HG02588 (cell line): ENCODE measurements around the gene TTC28.

Experiments used
- ATAC-seq: cut with Tn5 transposase; IDR thresholded peaks from one replicate; pipeline ENCODE4 v1.9.1; 2021; ENCODE audit warnings: mild to moderate bottlenecking, moderate library complexity; ENCODE audit not compliant: unreplicated experiment

TTC28 gene

DNA sequence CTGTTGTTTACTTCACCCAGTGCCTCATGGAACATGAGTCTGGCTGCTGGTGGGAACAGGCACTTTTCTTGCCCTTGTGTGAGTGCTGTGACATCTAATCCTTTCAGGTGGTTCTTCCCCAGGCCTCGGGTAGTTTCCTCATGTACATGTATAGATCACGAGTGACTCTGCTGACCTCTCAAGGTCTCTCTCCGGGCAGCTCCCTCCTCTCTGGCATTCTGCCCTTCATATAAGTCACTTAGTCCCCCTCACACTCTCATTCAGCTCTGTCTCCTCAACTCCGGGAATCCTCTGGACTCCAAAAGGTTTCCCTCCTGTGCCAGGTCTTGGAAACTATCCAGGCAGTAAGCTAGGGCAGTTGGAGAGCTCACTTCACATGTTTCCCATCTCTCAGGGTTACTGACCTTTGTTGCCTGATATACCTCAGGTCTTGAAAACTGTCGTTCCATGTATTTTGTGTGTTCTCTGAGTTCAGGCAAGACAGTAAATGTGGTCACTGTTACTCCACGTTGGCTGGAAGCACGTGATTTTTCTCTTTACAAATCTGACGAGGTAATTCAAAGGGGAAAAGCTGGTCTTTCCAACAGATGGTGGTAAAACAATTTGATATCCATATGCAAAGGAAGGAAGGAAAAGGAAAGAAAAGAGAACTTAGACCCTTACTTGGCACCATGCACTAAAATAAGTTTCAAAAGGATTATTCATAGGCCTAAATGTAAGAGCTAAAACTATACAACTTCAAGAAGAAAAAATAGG, 720.1 kb downstream of the TTC28 start:
- ATAC-seq, result no peak

DNA sequence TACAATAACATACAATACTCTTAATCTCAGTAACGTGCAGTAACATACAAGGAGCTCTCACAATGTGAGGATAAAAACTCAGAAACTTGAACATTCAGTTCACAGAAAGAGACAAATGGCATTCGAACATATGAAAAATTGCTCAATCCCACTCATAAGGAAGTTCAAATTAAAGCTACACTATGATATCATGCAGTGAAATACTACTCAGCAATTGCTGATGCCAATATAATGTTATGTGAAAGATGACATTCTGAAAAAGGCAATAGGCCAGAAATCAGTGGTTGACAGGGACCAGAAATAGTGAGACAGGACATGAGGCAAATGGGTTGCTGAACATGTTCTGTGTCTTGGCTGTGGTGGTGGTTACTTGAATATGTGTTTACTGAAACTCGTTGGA, 726.9 kb downstream of the TTC28 start:
- no peak for ATAC-seq

DNA sequence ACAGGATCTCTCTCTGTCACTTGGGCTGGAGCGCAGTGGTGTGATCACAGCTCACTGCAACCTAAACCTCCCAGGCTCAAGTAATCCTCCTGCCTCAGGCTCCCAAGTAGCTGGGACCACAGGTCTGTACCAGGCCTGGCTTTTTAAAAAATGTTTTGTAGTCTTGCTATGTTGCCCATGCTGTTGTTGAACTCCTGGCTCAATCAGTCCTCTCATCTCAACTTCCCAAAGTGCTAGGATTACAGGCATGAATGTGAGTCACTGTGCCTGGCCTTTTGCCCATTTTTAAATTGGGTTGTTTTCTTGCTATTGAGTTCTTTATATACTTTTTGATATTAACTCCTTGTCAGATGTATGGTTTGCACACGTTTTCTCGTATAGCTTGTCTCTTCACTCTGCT, 727.5 kb downstream of the TTC28 start:
- no peak for ATAC-seq

DNA sequence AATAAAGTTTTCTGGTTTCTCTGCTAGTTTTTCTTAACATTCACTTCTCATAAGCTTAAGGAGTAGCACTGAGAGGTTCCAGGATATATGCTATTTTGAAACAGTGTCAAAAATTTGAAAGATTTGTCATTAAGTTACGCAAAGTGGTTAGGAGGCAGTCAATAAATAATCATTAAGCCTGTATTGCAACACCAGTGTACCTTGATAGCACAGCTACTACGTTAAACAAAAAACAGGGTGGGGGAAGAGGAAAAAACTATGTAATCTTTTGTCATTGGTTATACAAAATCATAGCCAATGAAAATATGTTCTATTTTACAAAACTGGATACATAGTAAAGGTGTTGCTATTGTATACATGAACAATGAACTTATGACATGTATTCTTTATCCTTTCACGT, 730.2 kb downstream of the TTC28 start:
- ATAC-seq, result no peak

DNA sequence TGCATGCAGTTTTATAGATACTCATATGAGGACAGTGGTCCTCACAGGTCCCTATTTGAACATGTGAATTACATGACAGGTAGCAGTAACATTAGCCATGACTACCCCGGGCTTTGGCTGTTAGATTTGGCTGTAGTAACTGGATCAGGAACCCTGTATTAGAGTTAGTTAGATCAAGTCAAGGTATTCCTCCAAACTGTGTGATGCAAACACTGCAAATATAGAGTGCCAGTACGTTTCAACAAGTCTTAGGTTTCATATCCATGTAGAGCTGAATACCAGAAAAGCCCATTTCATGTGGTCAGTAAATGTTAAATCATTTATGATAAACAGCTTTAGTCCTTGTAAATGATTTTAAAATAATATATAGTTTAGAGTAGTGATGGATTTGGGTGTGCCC, 731.1 kb downstream of the TTC28 start:
- ATAC-seq, result no peak

DNA sequence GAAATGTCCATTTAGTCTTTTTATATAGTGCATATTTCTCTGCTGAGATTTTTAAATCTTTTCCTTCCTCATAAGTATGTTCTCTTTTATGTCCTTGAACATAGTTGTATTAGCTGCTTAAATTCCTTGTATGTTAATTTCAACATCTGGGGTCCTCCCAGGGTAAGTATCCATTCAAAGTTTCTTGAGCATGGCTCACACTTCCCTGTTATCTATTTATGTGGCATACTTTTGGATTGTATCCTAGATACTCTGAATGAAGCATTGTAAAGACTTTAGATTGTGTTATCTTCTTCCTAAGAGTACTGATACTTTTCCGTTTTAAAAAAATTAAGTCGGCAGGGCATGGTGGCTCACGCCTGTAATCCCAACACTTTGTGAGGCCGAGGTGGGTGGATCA, 732.2 kb downstream of the TTC28 start:
- ATAC-seq, result no peak

DNA sequence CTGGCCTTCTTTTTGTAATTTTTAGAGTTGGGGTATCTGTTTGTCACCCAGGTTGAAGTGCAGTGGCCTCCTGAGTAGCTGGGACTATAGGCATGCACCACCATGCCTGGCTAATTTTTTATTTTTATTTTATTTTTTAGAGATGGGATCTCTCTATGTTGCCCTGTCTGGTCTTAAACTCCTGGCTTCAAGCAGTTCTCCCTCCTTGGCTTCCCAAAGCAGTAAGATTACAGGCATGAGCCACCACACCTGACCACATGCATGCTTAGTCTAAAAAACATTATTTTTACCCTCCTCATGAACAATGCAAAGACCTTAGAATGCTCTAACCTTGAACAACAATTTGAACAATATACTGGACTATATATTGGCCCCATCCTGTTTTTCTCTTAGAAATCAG, 738.5 kb downstream of the TTC28 start:
- ATAC-seq, result no peak

DNA sequence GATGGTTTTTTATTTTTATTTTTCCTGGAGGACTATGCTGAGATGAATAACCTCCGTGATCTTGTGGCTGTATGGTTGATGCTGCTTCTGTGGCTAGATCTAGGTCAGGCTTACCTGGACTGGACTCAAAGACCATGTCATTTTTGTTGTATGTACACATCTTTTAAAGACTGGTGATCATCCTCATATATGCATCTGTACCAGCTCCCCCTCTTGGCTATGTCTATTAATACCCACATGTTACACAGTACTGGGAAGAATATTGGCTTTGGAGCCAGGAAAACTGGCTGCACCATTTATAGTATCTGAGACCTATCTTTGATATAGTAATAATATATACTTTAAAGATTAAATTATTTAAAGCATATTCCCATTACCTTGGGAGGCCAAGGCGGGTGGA, 742.2 kb downstream of the TTC28 start:
- ATAC-seq, result no peak

DNA sequence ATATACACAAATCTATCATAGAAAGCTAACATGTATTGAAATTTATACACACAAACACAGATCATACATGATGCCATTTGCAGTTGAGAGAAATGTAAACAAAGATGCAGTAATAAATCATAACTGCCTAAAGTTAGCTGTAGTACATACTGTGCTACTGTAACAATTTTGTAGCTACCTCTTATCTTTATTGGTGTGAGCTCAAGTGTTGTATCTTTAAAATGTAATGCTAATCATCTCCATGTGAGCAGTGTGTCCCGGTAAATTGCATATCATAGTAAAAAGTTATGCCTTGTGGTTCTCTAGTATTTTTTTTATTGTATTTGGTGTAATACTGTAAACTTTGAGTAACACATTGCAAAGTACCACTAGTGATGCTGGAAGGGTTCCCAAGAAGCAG, 743.7 kb downstream of the TTC28 start:
- no peak for ATAC-seq

DNA sequence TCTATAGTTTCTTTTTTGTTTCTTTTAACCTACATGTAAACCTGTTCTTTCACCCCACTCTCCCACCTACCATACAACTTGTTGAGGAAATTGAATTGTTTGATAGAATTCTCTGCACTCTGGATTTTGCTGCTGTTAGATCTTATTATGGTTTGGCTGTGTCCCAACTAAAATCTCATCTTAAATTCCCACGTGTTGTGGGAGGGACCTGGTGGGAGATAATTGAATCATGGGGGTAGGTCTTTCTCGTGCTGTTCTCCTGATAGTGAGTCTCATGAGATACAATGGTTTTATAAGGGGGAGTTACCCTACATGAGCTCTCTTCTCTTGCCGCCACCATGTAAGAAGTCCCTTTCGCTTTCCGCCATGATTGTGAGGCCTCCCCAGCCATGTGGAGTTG, 745.6 kb downstream of the TTC28 start:
- ATAC-seq, result no peak

DNA sequence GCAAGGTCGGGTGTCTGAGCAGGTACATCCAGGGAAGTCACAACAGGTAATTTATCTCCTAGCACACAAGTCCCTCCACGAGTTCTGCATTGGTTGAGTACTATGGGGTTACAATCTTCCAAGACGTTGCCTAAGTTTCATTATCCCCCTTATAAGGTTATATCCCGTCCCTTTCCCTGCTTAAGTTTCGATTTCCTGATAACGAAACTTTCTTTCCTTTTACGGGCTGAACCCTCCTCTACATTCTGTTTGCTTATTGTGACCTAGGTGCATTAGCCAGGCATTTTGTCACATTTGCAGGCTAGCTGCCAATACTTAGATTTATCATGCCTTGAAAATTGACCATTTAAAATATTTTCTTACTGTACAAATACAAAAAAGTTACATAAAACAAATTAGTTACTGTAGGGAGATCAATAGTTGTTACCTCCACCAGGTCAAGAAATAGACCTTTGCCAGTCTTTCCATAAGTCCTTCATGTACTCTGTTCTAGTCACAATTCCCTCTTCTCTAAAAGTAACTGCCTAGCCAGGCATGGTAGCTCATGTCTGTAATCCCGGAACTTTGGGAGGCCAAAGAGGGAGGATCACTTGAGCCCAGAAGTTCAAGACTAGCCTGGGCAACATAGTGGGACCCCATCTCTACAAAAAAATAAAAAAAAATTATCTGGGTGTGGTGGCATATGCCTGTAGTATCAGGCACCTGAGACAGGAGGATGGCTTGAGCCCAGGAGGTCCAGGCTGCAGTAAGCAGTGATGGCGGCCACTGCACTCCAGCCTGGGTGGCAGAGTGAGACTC, 746.3 kb downstream of the TTC28 start:
- no peak for ATAC-seq

DNA sequence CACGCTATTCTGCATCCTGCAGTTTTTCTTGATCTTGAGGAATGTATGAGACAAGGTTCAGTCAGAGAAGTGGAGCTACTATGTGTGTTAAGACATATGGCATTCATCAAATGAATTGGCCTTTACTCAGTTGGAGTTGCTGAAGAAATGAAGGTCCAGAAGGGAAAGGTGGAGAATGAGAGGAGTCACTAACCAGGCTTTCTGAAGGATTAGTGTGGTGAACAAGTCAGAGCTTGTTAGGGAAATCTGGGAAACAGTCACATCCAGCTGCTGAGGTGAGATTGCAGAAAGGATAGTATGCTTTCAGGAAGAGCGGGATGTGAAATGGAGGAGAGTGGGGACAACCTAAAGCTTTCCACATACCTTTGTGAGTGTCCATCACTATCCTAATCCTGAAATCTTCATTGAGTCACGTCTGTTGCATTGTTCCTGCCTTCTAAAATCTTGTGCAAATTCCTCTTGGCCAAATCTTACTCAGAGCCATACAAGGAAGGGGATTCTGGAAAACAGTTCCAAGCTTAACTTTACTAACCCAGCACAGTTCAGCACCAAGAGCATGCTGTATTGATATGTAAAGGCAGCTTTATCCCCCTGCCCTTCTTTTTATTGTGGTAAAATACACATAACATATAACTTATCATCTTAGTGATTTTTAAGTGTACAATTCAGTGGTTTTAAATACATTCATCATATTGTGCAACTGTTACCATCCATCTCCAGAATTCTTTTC, 749.1 kb downstream of the TTC28 start:
- no peak for ATAC-seq
